Upper lobe of left lung (tissue), 4 donors: Measurements from ENCODE around the gene HPS6.

ENCODE experiments used
- CTCF ChIP-seq, 6 experiments: fragments of 450-650 bp in 4 of 6; fragments of 200-600 bp in 2 of 6; sonication (generic) in 2 of 6; IDR thresholded peaks; one replicate each; pipeline ENCODE4 v1.5.1; 2016 to 2019; ENCODE audit warnings: antibody characterized with exemption in 6 of 6
- EP300 ChIP-seq, 4 donors: sonication (generic); formaldehyde crosslinking; IDR thresholded peaks; one replicate each; pipeline ENCODE4 v1.5.1; 2017; ENCODE audit warnings: antibody characterized with exemption in 4 of 4, control low read depth in 2 of 4
- POLR2A ChIP-seq, 4 donors: fragments of 450-650 bp; IDR thresholded peaks; one replicate each; pipeline ENCODE4 v1.5.1; 2016 to 2017; ENCODE audit warnings: antibody characterized with exemption in 4 of 4, mild to moderate bottlenecking in 2 of 4
- POLR2AphosphoS5 ChIP-seq, 2 donors: sonication (generic); formaldehyde crosslinking; IDR thresholded peaks; one replicate each; pipeline ENCODE4 v1.5.1; 2017; ENCODE audit warnings: antibody characterized with exemption in 2 of 2

DNA sequence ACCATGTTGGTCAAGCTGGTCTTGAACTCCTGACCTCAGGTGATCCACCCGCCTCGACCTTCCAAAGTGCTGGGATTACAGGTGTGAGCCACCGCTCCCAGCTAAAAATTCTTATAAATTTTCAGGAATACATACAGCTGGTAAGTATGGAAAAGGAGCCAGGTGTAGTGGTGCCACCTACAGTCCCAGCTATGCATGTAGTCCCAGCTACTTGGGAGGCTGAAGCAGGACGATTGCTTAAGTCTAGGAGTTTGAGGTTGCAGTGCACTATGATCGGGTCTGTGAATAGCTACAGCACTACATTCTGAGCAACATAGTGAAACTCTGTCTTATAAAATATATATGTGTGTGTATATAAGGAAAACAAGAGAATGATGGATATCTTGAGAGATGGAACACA is 36.0 kb downstream of the HPS6 start:
- TF ChIP-seq CTCF (IDR thresholded peaks at IDR 0.05) = no peak
- no peak for TF ChIP-seq EP300 (IDR thresholded peaks at IDR 0.05)
- TF ChIP-seq POLR2A (IDR thresholded peaks at IDR 0.05) = no peak
- no peak for TF ChIP-seq POLR2AphosphoS5 (IDR thresholded peaks at IDR 0.05)
